GM12801 (cell line): ENCODE data around the gene C8B.

Source experiments
- CTCF ChIP-seq: IDR thresholded peaks from one replicate; pipeline ENCODE4 v1.5.1; 2011; ENCODE audit warnings: control low read depth; ENCODE audit not compliant: insufficient read length; ENCODE audit errors: extremely low read depth

The C8B gene

GRCh38 chr1:56983484-56983883, 17.7 kb upstream of the C8B start:
- TF ChIP-seq CTCF, result no peak

- TF ChIP-seq CTCF, result no peak
Observed at GRCh38 chr1:56979986-56980755, 14.4 kb upstream of the C8B start.

GRCh38 chr1:56978819-56979218, 13.0 kb upstream of the C8B start:
- TF ChIP-seq CTCF, result no peak

GRCh38 chr1:56977910-56978309, 12.1 kb upstream of the C8B start:
- TF ChIP-seq CTCF, result no peak

- no peak for TF ChIP-seq CTCF
Observed at GRCh38 chr1:56975446-56975845, 9.6 kb upstream of the C8B start.

GRCh38 chr1:56973923-56974742, 8.3 kb upstream of the C8B start:
- no peak for TF ChIP-seq CTCF

GRCh38 chr1:56972976-56973375, 7.2 kb upstream of the C8B start:
- no peak for TF ChIP-seq CTCF
